Adrenal gland (tissue), 5 donors: ENCODE results near the gene ABCB6.

Experiments
- CTCF ChIP-seq, 6 experiments: fragments of 450-650 bp in 4 of 6; fragments of 200-600 bp in 2 of 6; sonication (generic) in 1 of 6; IDR thresholded peaks; 1 replicate in 5 of 6; 2 replicates in 1 of 6; pipeline versions ENCODE4 v1.5.1 to v1.8.0; 2016 to 2021; ENCODE audit warnings: antibody characterized with exemption in 6 of 6, mild to moderate bottlenecking in 2 of 6, moderate library complexity in 1 of 6
- POLR2A ChIP-seq, 2 donors: fragments of 450-650 bp; IDR thresholded peaks; one replicate each; pipeline ENCODE4 v1.6.1; 2017; ENCODE audit warnings: antibody characterized with exemption in 2 of 2, mild to moderate bottlenecking in 2 of 2, moderate library complexity in 1 of 2
- donor health status: DM: no; HTN: no; CAD: no.

- TF ChIP-seq CTCF (IDR thresholded peaks at IDR 0.05) (no peak), POLR2A (IDR thresholded peaks at IDR 0.05) (no peak)
Observed at GRCh38 chr2:219180961-219181360, 37.8 kb downstream of the ABCB6 start.
